IMR-90 (cell line): ENCODE measurements around the gene DYRK3.

Experiments
- TF ChIP-seq, protein P1 (sequence below): fragments of 150-350 bp; IDR thresholded peaks from 2 replicates; pipeline ENCODE4 v1.6.1; 2017; ENCODE audit warnings: mild to moderate bottlenecking, antibody characterized with exemption, low read length, low read depth
- TF ChIP-seq, protein P2 (sequence below): conservative IDR thresholded peaks from 2 replicates; pipeline ENCODE4 v1.5.1; 2012; ENCODE audit warnings: mild to moderate bottlenecking, low read depth, low read length, improper control_type of control experiment

DNA sequence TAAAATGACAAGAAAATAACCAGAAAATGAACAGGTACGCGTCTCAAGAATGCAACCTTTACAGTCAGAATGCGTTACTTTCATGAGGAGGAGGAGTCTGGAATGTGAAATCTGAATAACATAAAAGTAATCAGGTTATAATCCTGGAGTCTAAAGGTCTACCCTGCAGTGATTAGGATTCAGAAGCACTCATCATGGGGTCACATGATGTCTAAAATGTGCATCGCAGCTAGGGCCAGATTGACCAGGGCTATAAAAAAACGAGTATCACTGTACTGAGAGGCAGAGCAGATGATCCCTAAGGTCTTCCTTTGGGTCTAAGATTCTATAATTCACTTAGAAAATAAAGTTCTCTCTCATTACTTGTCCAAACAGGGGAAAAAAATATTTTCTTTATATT lies 30.5 kb upstream of the DYRK3 start:
- TF ChIP-seq, protein P1, sequence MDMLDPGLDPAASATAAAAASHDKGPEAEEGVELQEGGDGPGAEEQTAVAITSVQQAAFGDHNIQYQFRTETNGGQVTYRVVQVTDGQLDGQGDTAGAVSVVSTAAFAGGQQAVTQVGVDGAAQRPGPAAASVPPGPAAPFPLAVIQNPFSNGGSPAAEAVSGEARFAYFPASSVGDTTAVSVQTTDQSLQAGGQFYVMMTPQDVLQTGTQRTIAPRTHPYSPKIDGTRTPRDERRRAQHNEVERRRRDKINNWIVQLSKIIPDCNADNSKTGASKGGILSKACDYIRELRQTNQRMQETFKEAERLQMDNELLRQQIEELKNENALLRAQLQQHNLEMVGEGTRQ, result no peak
- TF ChIP-seq, protein P2, sequence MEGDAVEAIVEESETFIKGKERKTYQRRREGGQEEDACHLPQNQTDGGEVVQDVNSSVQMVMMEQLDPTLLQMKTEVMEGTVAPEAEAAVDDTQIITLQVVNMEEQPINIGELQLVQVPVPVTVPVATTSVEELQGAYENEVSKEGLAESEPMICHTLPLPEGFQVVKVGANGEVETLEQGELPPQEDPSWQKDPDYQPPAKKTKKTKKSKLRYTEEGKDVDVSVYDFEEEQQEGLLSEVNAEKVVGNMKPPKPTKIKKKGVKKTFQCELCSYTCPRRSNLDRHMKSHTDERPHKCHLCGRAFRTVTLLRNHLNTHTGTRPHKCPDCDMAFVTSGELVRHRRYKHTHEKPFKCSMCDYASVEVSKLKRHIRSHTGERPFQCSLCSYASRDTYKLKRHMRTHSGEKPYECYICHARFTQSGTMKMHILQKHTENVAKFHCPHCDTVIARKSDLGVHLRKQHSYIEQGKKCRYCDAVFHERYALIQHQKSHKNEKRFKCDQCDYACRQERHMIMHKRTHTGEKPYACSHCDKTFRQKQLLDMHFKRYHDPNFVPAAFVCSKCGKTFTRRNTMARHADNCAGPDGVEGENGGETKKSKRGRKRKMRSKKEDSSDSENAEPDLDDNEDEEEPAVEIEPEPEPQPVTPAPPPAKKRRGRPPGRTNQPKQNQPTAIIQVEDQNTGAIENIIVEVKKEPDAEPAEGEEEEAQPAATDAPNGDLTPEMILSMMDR, result no peak
